ENCODE results near the gene EFCAB12. TPM values are rescaled to one million over a fixed set of nuclear protein-coding genes. Genes with fewer than 3 reads are reported as not detected.

The EFCAB12 gene
- total and polyA plus RNA-seq, 10 of the 15 experiments (the other 5 are each of a cell fraction or from before 2014, with no cell fraction given) = 0.02 to 0.85 (median 0.33) TPM

DNA sequence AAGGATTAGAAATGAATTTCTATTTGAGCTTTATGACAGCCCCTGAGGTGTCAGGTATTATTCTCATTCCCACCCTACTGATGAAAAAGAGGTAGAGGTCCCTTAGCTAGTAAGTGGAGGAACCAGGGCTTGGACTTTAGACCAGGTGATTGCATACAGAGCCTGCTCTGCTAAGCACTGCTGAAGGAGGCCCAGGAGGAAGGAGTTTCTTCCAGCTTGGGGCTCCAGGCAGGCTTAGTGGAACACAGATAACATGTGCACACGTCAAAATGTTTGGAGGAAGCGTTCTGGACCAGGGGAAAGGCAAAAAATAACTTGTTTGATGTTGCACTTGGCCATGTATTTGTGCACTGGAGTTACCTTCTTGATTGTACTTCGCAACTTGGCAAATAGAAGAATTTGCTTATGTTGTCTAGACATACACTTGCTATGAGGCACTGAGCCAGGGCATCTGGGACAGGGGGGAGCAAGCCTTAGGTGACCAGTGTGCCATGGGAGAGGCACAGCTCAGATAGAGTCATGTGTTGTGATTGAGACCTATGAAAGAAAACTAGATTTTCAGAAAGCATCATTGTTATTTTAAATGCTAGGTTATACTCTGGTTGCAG lies 34.0 kb upstream of the EFCAB12 start:
- RAD21 ChIA-PET (ENCODE audit: unreplicated experiment) = interaction anchor here (0.9 kb wide), 1 partner anchor 492 kb away, joined by 3 read pairs; no protein-coding TSS in a partner anchor
- no peak for ATAC-seq
- in situ Hi-C loops (cut with MboI) = no loop called here
- no peak for TF ChIP-seq PML (IDR thresholded peaks at IDR 0.05; ENCODE audit: low read length)
- TF ChIP-seq, protein P1, sequence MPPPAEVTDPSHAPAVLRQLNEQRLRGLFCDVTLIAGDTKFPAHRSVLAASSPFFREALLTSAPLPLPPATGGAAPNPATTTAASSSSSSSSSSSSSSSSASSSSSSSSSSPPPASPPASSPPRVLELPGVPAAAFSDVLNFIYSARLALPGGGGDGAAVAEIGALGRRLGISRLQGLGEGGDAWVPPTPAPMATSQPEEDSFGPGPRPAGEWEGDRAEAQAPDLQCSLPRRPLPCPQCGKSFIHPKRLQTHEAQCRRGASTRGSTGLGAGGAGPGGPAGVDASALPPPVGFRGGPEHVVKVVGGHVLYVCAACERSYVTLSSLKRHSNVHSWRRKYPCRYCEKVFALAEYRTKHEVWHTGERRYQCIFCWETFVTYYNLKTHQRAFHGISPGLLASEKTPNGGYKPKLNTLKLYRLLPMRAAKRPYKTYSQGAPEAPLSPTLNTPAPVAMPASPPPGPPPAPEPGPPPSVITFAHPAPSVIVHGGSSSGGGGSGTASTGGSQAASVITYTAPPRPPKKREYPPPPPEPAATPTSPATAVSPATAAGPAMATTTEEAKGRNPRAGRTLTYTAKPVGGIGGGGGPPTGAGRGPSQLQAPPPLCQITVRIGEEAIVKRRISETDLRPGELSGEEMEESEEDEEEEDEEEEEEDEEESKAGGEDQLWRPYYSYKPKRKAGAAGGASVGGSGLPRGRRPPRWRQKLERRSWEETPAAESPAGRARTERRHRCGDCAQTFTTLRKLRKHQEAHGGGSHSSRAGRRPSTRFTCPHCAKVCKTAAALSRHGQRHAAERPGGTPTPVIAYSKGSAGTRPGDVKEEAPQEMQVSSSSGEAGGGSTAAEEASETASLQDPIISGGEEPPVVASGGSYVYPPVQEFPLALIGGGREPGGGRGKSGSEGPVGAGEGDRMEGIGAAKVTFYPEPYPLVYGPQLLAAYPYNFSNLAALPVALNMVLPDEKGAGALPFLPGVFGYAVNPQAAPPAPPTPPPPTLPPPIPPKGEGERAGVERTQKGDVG (CRISPR knock-in tag; IDR thresholded peaks at IDR 0.05) = no peak
- TF ChIP-seq, protein P2, sequence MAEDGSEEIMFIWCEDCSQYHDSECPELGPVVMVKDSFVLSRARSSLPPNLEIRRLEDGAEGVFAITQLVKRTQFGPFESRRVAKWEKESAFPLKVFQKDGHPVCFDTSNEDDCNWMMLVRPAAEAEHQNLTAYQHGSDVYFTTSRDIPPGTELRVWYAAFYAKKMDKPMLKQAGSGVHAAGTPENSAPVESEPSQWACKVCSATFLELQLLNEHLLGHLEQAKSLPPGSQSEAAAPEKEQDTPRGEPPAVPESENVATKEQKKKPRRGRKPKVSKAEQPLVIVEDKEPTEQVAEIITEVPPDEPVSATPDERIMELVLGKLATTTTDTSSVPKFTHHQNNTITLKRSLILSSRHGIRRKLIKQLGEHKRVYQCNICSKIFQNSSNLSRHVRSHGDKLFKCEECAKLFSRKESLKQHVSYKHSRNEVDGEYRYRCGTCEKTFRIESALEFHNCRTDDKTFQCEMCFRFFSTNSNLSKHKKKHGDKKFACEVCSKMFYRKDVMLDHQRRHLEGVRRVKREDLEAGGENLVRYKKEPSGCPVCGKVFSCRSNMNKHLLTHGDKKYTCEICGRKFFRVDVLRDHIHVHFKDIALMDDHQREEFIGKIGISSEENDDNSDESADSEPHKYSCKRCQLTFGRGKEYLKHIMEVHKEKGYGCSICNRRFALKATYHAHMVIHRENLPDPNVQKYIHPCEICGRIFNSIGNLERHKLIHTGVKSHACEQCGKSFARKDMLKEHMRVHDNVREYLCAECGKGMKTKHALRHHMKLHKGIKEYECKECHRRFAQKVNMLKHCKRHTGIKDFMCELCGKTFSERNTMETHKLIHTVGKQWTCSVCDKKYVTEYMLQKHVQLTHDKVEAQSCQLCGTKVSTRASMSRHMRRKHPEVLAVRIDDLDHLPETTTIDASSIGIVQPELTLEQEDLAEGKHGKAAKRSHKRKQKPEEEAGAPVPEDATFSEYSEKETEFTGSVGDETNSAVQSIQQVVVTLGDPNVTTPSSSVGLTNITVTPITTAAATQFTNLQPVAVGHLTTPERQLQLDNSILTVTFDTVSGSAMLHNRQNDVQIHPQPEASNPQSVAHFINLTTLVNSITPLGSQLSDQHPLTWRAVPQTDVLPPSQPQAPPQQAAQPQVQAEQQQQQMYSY (CRISPR knock-in tag; IDR thresholded peaks at IDR 0.05) = no peak
- no peak for TF ChIP-seq RAD51 (IDR thresholded peaks at IDR 0.05)
- no peak for TF ChIP-seq ZBED1 (IDR thresholded peaks at IDR 0.05; ENCODE audit: borderline replicate concordance)
- TF ChIP-seq ATF2 (IDR thresholded peaks at IDR 0.05; ENCODE audit: low read length) = no peak
- TF ChIP-seq WRNIP1 (IDR thresholded peaks at IDR 0.05; ENCODE audit: borderline replicate concordance, low read depth, low read length) = no peak
- TF ChIP-seq, protein P3, sequence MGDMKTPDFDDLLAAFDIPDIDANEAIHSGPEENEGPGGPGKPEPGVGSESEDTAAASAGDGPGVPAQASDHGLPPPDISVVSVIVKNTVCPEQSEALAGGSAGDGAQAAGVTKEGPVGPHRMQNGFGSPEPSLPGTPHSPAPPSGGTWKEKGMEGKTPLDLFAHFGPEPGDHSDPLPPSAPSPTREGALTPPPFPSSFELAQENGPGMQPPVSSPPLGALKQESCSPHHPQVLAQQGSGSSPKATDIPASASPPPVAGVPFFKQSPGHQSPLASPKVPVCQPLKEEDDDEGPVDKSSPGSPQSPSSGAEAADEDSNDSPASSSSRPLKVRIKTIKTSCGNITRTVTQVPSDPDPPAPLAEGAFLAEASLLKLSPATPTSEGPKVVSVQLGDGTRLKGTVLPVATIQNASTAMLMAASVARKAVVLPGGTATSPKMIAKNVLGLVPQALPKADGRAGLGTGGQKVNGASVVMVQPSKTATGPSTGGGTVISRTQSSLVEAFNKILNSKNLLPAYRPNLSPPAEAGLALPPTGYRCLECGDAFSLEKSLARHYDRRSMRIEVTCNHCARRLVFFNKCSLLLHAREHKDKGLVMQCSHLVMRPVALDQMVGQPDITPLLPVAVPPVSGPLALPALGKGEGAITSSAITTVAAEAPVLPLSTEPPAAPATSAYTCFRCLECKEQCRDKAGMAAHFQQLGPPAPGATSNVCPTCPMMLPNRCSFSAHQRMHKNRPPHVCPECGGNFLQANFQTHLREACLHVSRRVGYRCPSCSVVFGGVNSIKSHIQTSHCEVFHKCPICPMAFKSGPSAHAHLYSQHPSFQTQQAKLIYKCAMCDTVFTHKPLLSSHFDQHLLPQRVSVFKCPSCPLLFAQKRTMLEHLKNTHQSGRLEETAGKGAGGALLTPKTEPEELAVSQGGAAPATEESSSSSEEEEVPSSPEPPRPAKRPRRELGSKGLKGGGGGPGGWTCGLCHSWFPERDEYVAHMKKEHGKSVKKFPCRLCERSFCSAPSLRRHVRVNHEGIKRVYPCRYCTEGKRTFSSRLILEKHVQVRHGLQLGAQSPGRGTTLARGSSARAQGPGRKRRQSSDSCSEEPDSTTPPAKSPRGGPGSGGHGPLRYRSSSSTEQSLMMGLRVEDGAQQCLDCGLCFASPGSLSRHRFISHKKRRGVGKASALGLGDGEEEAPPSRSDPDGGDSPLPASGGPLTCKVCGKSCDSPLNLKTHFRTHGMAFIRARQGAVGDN (IDR thresholded peaks at IDR 0.05) = no peak
- no peak for TF ChIP-seq YBX1 (IDR thresholded peaks at IDR 0.05)
- no peak for TF ChIP-seq TAF1 (IDR thresholded peaks at IDR 0.05; ENCODE audit: borderline replicate concordance, low read depth, low read length)
- no peak for TF ChIP-seq ZNF622 (IDR thresholded peaks at IDR 0.05)
- no peak for TF ChIP-seq ZNF217 (IDR thresholded peaks at IDR 0.05)

More for the DNA sequence above, 34.0 kb upstream of the EFCAB12 start:
- ChIA-PET POLR2A (no interaction called here), CTCF (interaction anchor here (0.6 to 1.4 kb wide), 4 partner anchors 11 to 76 kb away, joined by 3 to 5 read pairs (median 4); no protein-coding TSS in a partner anchor), SMC1A (ENCODE audit: uncharacterized antibody, unreplicated experiment) (interaction anchor here (0.7 to 1.2 kb wide), 2 partner anchors 13 to 14 kb away, joined by 3 read pairs; no protein-coding TSS in a partner anchor)
- H3K4me2 ChIP-seq (ENCODE audit: control insufficient read depth, insufficient read depth) = no peak overlapping the region
- H3K9me3 ChIP-seq (replicated peaks; ENCODE audit: control insufficient read depth, insufficient read depth, low read length) = no peaks in the 10 kb centered on the region
- BruUV-seq (replicated peaks) = no TSS peak
- no peaks in the 10 kb centered on the region; a peak in 1 of 4 replicates for H3K36me3 ChIP-seq (ENCODE audit: control insufficient read depth in 2 of 2, insufficient read depth in 2 of 2, low read length in 1 of 2)
- no peak overlapping the region for H3K4me3 ChIP-seq
- no peaks in the 10 kb centered on the region for H4K20me1 ChIP-seq (ENCODE audit: control insufficient read depth, insufficient read depth)
- 86% methylated on average over 3 of the region's 3 CpGs for WGBS (ENCODE audit: insufficient coverage, insufficient replicate concordance, low lambda C conversion rate, missing lambda C conversion rate)
- DNase-seq (ENCODE audit: low read depth, low spot score) = no peak
- intact Hi-C loops (cut with micrococcal nuclease; ENCODE audit: unreplicated experiment) = no loop called here
- no peaks in the 10 kb centered on the region for H3K79me2 ChIP-seq (ENCODE audit: control insufficient read depth, insufficient read depth, low read length)
- H3K4me1 ChIP-seq (ENCODE audit: control insufficient read depth, insufficient read depth, low read length) = peaks cover 12% of the 10 kb centered on the region
- H3K27me3 ChIP-seq (replicated peaks in 1 of 2; ENCODE audit: control insufficient read depth in 2 of 2, insufficient read depth in 2 of 2, low read length in 1 of 2) = no peaks in the 10 kb centered on the region
- H3K9ac ChIP-seq (ENCODE audit: control insufficient read depth, insufficient read depth, low read length) = no peak overlapping the region
- no peak overlapping the region for H2AFZ ChIP-seq (ENCODE audit: control insufficient read depth, low read depth, low read length)
- no peak for FAIRE-seq
- no peak overlapping the region for H3K27ac ChIP-seq (ENCODE audit: control insufficient read depth, insufficient read depth)

Data from GM12878 (cell line).